ENCODE measurements around the gene GPBP1.
"Not testable (repeated sequence)": the region's sequence is repeated elsewhere in the genome, so short reads cannot be mapped to it uniquely, and the experiment has no call there.

GPBP1 gene

DNA sequence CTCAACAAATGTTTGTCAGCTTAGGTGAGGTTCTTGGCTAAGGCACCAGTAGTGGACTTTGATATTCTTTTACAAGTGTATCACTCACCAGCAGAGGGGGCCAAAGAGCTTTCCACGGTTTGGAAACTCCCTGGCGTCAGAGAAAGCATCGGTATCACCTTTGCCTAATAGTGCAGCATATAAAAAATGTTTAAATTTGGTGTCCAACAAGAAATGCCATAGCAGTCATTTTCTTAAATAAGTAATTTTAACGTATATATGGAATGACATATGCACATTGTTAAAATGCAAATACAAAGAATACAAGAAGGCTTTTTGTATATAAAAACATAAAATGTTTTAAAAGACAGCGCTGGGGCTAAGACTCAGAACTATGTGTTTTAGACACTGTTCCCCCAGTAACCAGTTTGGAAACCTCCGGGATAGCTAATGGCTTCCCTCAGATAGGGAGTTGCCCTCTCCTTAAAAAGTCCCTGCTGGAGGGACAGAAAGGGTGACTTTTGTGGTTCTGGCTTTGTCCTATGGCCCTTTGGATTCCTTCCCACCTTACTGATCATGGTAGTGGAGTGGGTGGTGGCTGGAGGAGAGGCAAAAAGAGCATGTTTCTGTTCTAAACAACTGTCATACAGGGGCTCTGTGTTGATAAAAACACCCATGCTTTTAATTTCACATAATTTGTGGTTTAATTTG lies 124.6 kb downstream of the GPBP1 start:
- DNase-seq, result peak; percentile 9

- DNase-seq, result peak; percentile 2
Observed at GRCh38 chr5:57298985-57299491, 125.2 kb downstream of the GPBP1 start.

DNA sequence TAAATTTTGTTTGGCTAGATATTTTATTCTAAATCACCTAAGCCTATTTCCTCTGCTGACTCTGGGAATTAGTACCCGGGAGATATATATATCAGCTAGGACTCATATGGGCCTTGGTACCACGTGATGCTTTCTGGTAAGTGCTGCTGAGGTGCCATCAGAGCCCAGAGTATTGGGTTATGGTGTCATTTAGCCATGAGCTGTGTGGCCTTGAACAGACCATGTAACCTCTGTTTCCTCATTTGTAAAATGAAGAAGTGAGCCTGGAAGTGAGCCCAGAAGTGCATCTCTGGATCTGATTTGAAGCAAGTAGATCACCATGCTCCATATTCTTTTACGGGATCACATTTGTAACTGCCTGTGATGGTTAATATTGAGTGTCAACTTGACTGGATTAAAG lies 126.1 kb downstream of the GPBP1 start:
- DNase-seq, result no peak

DNA sequence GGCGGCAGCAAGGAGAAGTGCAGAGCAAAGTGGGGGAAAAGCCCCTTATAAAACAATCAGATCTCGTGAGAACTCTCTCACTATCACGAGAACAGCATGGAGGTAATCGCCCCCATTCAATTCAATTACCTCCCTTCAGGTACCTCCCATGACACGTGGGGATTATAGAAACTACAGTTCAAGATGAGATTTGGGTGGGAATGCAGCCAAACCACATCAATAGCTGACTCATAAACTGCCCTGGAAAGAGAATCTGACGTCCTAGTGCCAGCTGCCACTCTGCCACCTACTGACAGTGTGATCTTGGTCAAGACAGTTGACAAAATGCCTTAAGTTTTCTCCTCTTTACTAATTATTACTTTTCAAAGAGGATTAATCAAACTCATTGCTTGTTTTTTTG lies 128.3 kb downstream of the GPBP1 start:
- no peak for DNase-seq

GRCh38 chr5:57302643-57303042 lies 128.8 kb downstream of the GPBP1 start:
- no peak for DNase-seq

DNA sequence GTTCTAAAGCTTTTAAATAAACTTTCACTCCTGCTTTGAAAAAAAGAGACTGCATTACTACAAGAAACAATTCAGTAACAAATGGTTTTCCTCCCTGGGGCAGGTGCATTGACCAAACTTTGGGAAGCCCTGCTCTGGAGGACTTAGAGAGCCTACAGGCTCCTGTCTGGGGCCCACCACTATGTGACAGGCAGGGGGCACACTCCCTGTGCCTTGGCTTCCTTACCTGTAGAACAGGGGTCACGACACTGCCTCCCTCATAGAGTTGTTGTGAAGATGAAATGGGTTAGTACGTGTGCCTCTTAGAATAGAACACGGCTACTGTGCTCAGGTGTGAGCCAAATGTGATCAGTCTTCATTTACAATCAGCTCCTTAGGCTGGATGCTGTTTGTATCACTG lies 130.1 kb downstream of the GPBP1 start:
- DNase-seq, result no peak

- no peak for DNase-seq
Observed at GRCh38 chr5:57304931-57305330, 131.1 kb downstream of the GPBP1 start.

DNA sequence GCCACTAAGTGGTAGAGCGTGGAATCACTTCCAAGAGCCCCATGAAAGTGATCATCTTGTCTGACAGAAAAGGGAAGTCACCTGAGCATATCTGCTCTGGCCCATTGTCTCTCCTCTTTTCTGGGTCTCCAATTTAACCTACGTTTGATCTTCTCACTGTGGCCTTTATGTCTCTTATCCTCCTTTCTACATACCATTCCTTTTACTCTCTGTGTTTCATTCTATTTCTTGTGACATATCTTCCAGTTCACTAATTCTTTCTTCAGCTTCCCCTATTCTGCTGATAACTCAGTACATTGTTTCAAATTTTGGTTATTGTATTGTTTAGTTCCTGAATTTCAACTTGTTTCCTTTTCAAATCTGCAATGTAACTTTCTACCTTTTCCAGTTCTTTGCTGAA lies 132.5 kb downstream of the GPBP1 start:
- DNase-seq, result no peak

- no peak for DNase-seq
Observed at GRCh38 chr5:57307516-57307915, 133.7 kb downstream of the GPBP1 start.

- not testable (repeated sequence) for DNase-seq
Observed at GRCh38 chr5:57309022-57309421, 135.2 kb downstream of the GPBP1 start.

- DNase-seq, result no peak
Observed at GRCh38 chr5:57311251-57311650, 137.4 kb downstream of the GPBP1 start.

GRCh38 chr5:57311921-57312735 lies 138.3 kb downstream of the GPBP1 start:
- DNase-seq, result no peak

GRCh38 chr5:57313716-57314115 lies 139.9 kb downstream of the GPBP1 start:
- DNase-seq, result no peak

All from NCI-H526 treated with DMSO at 0.1 percent for 48 hours (cell line).